Type B pancreatic cell (in vitro differentiated cells): ENCODE results near the gene H1-8. TPM values are rescaled to one million over a fixed set of nuclear protein-coding genes. Genes with fewer than 3 reads are reported as not detected.

Experiments used
- DNase-seq: peaks from one replicate; pipeline ENCODE4 v3.0.0; 2021; ENCODE audit warnings: mixed read lengths; ENCODE audit not compliant: unreplicated experiment; ENCODE audit errors: extremely low spot score
- H3K27ac Mint-ChIP-seq: 2 replicates; pipeline ENCODE4 v1.8.0; 2021; ENCODE audit warnings: mild to moderate bottlenecking, mixed read lengths
- H3K27me3 Mint-ChIP-seq: 2 replicates; pipeline ENCODE4 v1.8.0; 2021; ENCODE audit warnings: mixed read lengths
- H3K36me3 Mint-ChIP-seq: 2 replicates; pipeline ENCODE4 v1.8.0; 2021; ENCODE audit warnings: mixed read lengths
- H3K4me1 Mint-ChIP-seq: one replicate; pipeline ENCODE4 v1.8.0; 2021; ENCODE audit warnings: mixed read lengths; ENCODE audit not compliant: unreplicated experiment
- H3K4me3 Mint-ChIP-seq: 2 replicates; pipeline ENCODE4 v1.8.0; 2021; ENCODE audit warnings: mild to moderate bottlenecking, mixed read lengths
- H3K9me3 Mint-ChIP-seq: 2 replicates; pipeline ENCODE4 v1.8.0; 2021; ENCODE audit warnings: mixed read lengths
- total RNA-seq: library from RNA; stranded (reverse); gene quantifications from 2 replicates; pipeline ENCODE4 v1.2.1, GENCODE V29; 2021; ENCODE audit warnings: low replicate concordance
- TF ChIP-seq, protein P1 (sequence below): fragments of 200-600 bp; sonication (generic); conservative IDR thresholded peaks from 2 replicates; pipeline ENCODE4 v1.5.0; 2021; ENCODE audit warnings: antibody characterized with exemption, mild to moderate bottlenecking

Gene H1-8
- total RNA-seq, 1 donor from 2014 or later: not detected

DNA sequence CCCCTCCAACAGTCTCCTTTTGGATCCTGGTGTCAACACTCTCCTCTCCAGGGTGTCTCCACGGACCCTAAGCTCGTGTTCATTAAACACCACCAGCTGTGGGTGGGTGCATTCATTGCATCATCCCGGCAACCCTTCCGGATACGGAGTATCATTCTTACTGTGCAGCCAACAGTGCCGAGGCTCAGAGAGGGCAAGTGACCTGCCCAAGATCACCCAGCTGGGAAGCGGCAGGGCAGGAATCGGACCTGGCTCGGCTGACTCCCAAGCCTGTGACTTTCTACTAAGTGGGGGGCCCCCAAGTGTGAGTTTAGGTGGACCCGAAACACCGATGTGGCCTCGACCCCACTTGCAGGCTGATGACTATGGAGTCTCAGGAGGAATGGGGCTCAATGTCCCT, 20.4 kb downstream of the H1-8 start:
- Mint-ChIP-seq H3K9me3 (no peaks in the 10 kb centered on the region), H3K27me3 (no peaks in the 10 kb centered on the region), H3K27ac (no peak overlapping the region), H3K4me1 (peaks cover 7% of the 10 kb centered on the region), H3K36me3 (peaks cover 5% of the 10 kb centered on the region), H3K4me3 (no peak overlapping the region)
- TF ChIP-seq, protein P1, sequence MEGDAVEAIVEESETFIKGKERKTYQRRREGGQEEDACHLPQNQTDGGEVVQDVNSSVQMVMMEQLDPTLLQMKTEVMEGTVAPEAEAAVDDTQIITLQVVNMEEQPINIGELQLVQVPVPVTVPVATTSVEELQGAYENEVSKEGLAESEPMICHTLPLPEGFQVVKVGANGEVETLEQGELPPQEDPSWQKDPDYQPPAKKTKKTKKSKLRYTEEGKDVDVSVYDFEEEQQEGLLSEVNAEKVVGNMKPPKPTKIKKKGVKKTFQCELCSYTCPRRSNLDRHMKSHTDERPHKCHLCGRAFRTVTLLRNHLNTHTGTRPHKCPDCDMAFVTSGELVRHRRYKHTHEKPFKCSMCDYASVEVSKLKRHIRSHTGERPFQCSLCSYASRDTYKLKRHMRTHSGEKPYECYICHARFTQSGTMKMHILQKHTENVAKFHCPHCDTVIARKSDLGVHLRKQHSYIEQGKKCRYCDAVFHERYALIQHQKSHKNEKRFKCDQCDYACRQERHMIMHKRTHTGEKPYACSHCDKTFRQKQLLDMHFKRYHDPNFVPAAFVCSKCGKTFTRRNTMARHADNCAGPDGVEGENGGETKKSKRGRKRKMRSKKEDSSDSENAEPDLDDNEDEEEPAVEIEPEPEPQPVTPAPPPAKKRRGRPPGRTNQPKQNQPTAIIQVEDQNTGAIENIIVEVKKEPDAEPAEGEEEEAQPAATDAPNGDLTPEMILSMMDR: no peak
- no peak for DNase-seq

DNA sequence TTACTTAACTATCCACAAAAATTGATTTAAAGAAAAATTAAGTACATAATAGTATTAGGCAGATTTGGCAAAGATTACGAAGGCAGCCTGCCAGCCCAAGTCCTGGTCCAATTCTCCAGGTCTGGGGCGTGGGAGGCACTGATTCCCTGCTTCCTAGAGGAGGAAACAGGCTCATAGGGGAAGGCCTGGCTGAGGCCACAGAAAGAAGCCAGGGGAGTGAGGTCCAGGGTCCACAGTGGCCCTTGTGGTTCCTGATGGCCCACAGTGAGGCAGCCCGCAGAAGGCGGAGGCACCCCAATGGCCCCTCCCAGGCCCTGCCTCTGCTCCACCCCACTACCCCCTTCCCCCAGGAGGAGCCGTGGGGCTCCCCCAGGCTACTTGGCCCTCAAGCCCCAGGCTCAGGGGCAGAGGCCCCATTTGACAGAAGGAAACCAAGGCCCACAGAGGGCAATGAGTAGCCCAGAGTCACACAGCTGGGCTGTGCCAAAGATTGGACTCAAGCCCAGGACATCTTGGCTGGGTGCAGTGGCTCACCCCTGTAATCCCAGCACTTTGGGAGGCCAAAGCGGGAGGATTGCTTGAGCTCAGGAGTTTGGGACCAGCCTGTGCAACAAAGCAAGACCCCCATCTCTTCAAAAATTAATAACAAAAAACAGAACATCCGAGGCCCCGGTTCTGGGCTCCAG, 21.0 kb downstream of the H1-8 start:
- Mint-ChIP-seq H3K27me3 (no peaks in the 10 kb centered on the region), H3K4me3 (no peak overlapping the region), H3K4me1 (peaks cover 6% of the 10 kb centered on the region), H3K27ac (no peak overlapping the region), H3K9me3 (no peaks in the 10 kb centered on the region), H3K36me3 (peaks cover 5% of the 10 kb centered on the region)
- no peak for DNase-seq
- TF ChIP-seq, protein P1: no peak

DNA sequence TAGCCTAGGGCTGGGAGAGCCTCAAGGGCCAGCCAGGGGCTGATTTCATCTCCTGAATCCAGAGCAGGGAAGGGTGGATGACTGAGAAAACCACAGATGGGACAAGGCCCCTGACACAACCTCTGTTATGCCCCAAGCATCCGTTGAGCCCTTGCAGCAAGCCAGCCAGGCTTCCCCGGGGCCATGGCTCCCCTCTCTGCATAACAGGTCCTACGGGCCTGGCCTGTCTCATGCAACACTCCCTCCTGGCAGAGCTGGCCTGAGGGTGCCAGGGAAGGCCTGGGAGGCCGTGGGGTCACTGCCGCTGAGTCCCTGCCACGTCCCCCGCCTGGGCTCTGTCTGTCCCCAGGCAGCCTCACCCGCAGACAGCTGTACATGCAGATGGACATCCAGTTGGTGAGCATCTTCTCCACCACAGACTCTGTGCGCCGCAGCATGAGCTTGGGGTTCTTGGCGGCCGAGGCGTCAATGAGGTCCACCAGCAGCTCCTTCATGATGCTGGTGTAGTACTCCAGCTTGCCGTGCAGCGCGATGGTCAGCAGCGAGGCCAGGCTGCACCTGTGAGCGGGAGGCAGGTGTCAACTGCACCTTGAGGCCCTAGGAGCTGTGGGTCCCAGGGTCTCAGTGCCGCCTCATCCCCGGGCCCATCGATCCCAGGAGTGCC, 22.1 kb downstream of the H1-8 start:
- TF ChIP-seq, protein P1: no peak
- H3K27ac Mint-ChIP-seq: no peak overlapping the region

DNA sequence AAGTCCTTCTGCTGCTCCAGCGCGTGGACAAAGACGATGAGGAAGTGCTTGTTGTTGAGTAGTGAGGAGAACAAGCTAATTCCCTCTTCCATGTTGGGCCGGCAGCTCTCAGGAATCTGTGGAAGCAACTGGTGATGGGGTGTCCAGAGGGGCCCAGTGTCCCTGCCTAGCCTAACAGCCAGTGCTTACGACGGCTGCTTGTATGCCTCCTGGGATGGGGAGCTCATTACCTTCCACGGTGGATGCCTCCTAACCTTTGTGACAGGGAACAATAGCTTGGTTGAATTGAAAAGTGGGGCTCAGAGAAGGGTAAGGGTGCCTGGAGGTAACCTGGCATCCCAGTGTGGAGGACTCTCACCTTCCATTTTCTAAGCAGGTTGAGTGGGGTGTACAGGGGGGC, 22.9 kb downstream of the H1-8 start:
- no peaks in the 10 kb centered on the region for H3K9me3 Mint-ChIP-seq
- no peaks in the 10 kb centered on the region for H3K36me3 Mint-ChIP-seq
- peaks cover under 1% of the 10 kb centered on the region for H3K4me1 Mint-ChIP-seq
- TF ChIP-seq, protein P1: no peak
- no peak overlapping the region for H3K4me3 Mint-ChIP-seq
- H3K27me3 Mint-ChIP-seq: no peaks in the 10 kb centered on the region
- no peak overlapping the region for H3K27ac Mint-ChIP-seq
- DNase-seq: no peak

More for the DNA sequence above, 22.1 kb downstream of the H1-8 start:
- Mint-ChIP-seq H3K36me3 (peaks cover 5% of the 10 kb centered on the region), H3K4me3 (no peak overlapping the region), H3K27me3 (no peaks in the 10 kb centered on the region), H3K9me3 (no peaks in the 10 kb centered on the region), H3K4me1 (peaks cover 6% of the 10 kb centered on the region)
- DNase-seq: no peak

DNA sequence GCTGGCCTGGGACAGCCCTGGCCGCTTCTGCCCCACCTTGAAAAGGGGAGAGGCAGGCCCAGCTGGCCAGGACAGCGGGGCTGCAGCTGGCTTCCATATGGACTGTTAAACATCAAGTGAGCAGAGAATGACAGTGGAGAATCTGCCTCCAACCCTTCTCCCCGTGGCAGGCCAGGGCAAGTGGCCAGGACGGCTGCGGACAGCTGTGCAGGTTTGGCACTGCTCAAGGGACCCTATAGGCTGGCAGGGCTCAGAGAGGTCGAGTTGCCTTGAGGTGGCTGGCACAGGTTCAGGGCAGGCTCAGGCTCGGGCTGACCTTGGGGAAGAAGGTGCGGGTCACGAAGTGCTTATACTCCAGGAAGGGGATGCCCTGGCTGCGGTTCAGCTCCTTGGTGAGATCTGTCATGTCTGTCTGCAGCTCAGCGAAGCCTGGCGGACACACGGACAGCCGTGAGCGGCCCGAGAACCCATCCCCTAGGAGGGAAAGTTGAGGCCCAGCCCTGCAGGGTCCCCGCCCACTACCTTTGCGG, 24.3 kb downstream of the H1-8 start:
- no peak overlapping the region for H3K27ac Mint-ChIP-seq
- no peak overlapping the region for H3K4me3 Mint-ChIP-seq
- H3K9me3 Mint-ChIP-seq: no peaks in the 10 kb centered on the region
- TF ChIP-seq, protein P1: no peak
- no peak for DNase-seq
- H3K4me1 Mint-ChIP-seq: no peaks in the 10 kb centered on the region
- H3K27me3 Mint-ChIP-seq: no peaks in the 10 kb centered on the region
- no peaks in the 10 kb centered on the region for H3K36me3 Mint-ChIP-seq
